Neural cell (in vitro differentiated cells): ENCODE data around the gene ABHD17A. TPM values are rescaled to one million over a fixed set of nuclear protein-coding genes. Genes with fewer than 3 reads are reported as not detected.

Experiments used
- H2AFZ ChIP-seq: fragments of 200-600, 300-800 bp; sonication (generic), shearing (Covaris generic); 2 replicates; pipeline ENCODE4 v1.6.0; 2014; ENCODE audit warnings: low read depth, mild to moderate bottlenecking, antibody characterized with exemption, low read length, moderate library complexity
- H3F3A ChIP-seq: fragments of 200-600 bp; shearing (Covaris generic); 2 replicates; pipeline ENCODE4 v1.6.1; 2016; ENCODE audit warnings: mild to moderate bottlenecking, moderate library complexity, mixed read lengths, antibody characterized with exemption, low read length; ENCODE audit not compliant: insufficient read depth, poor library complexity, severe bottlenecking
- H3K27ac ChIP-seq: fragments of 200-600, 300-800 bp; sonication (generic), shearing (Covaris generic); 2 replicates; pipeline ENCODE4 v1.5.1; 2014; ENCODE audit warnings: mild to moderate bottlenecking, low read length, moderate library complexity
- H3K27me3 ChIP-seq: fragments of 300-800, 200-600 bp; sonication (generic), shearing (Covaris generic); 2 replicates; pipeline ENCODE4 v1.6.0; 2014; ENCODE audit warnings: mild to moderate bottlenecking, low read depth, low read length, moderate library complexity; ENCODE audit not compliant: insufficient read depth
- H3K36me3 ChIP-seq: fragments of 300-800, 200-600 bp; sonication (generic), shearing (Covaris generic); 2 replicates; pipeline ENCODE4 v1.5.1; 2014; ENCODE audit warnings: mild to moderate bottlenecking, antibody characterized with exemption, low read length, moderate library complexity; ENCODE audit not compliant: insufficient read depth
- H3K4me2 ChIP-seq: fragments of 300-800, 200-600 bp; sonication (generic), shearing (Covaris generic); 2 replicates; pipeline ENCODE4 v1.6.0; 2014; ENCODE audit warnings: mild to moderate bottlenecking, low read length
- H3K4me3 ChIP-seq: fragments of 300-800, 200-600 bp; sonication (generic), shearing (Covaris generic); 2 replicates; pipeline ENCODE4 v1.5.1; 2014; ENCODE audit warnings: mild to moderate bottlenecking, low read length, moderate library complexity
- H3K79me2 ChIP-seq: fragments of 200-600 bp; shearing (Covaris generic); replicated peaks from 2 replicates; pipeline ENCODE4 v1.6.0; 2014; ENCODE audit warnings: mild to moderate bottlenecking, low read length, moderate library complexity; ENCODE audit not compliant: insufficient read depth
- H3K9ac ChIP-seq: fragments of 300-800, 200-600 bp; sonication (generic), shearing (Covaris generic); 2 replicates; pipeline ENCODE4 v1.6.1; 2016; ENCODE audit warnings: mild to moderate bottlenecking, low read length, mixed read lengths
- H3K9me2 ChIP-seq: fragments of 200-600 bp; shearing (Covaris generic); 2 replicates; pipeline ENCODE4 v1.6.1; 2016; ENCODE audit warnings: mild to moderate bottlenecking, low read length, mixed read lengths; ENCODE audit not compliant: insufficient read depth
- H3K9me3 ChIP-seq: fragments of 200-600, 300-800 bp; sonication (generic), shearing (Covaris generic); 2 replicates; pipeline ENCODE4 v1.6.1; 2016; ENCODE audit warnings: mild to moderate bottlenecking, mixed run types, low read length, moderate library complexity, mixed read lengths
- H4K20me1 ChIP-seq: fragments of 200-600 bp; shearing (Covaris generic); 2 replicates; pipeline ENCODE4 v1.6.1; 2016; ENCODE audit warnings: mild to moderate bottlenecking, mixed run types; ENCODE audit not compliant: insufficient read depth
- CTCF ChIP-seq: fragments of 450-650 bp; IDR thresholded peaks from 2 replicates; pipeline ENCODE4 v1.5.1; 2014; ENCODE audit warnings: antibody characterized with exemption, mild to moderate bottlenecking, moderate library complexity; ENCODE audit not compliant: poor library complexity, severe bottlenecking
- EP300 ChIP-seq: fragments of 450-650 bp; conservative IDR thresholded peaks from 2 replicates; pipeline ENCODE4 v1.6.1; 2014; ENCODE audit warnings: antibody characterized with exemption, mild to moderate bottlenecking, moderate library complexity; ENCODE audit not compliant: poor library complexity, severe bottlenecking
- EZH2 ChIP-seq: fragments of 200-600, 300-800 bp; shearing (Covaris generic), sonication (generic); IDR thresholded peaks from 2 replicates; pipeline ENCODE4 v1.6.1; 2014; ENCODE audit warnings: antibody characterized with exemption, low read length, borderline replicate concordance, mild to moderate bottlenecking; ENCODE audit not compliant: insufficient read depth, poor library complexity, severe bottlenecking
- MXI1 ChIP-seq: fragments of 450-650 bp; conservative IDR thresholded peaks from 2 replicates; pipeline ENCODE4 v1.6.1; 2014; ENCODE audit warnings: antibody characterized with exemption, mild to moderate bottlenecking; ENCODE audit not compliant: poor library complexity, severe bottlenecking
- POLR2AphosphoS5 ChIP-seq: IDR thresholded peaks from 2 replicates; pipeline ENCODE4 v1.6.1; 2012
- RAD21 ChIP-seq: fragments of 450-650 bp; conservative IDR thresholded peaks from 2 replicates; pipeline ENCODE4 v1.6.1; 2014; ENCODE audit warnings: antibody characterized with exemption, mild to moderate bottlenecking, moderate library complexity
- REST ChIP-seq: IDR thresholded peaks from 2 replicates; pipeline ENCODE4 v1.6.1; 2012; ENCODE audit warnings: borderline replicate concordance
- SMC3 ChIP-seq: fragments of 450-650 bp; conservative IDR thresholded peaks from 2 replicates; pipeline ENCODE4 v1.6.1; 2014; ENCODE audit warnings: antibody characterized with exemption, mild to moderate bottlenecking, moderate library complexity; ENCODE audit not compliant: poor library complexity
- TAF1 ChIP-seq: IDR thresholded peaks from 2 replicates; pipeline ENCODE4 v1.6.1; 2012; ENCODE audit warnings: low read depth
- polyA plus RNA-seq: library from polyadenylated mRNA; depleted of rRNA; stranded (reverse); fragments of >200 nt; gene quantifications from 2 replicates; pipeline ENCODE4 v1.2.3, GENCODE V29; 2014

The ABHD17A gene
- polyA plus RNA-seq, 1 donor from 2014 or later: 116 TPM

- Histone ChIP-seq H3K79me2 (no peaks in the 10 kb centered on the region), H2AFZ (no peak overlapping the region), H3K9me3 (no peaks in the 10 kb centered on the region), H3K4me2 (no peak overlapping the region), H3K9me2 (no peaks in the 10 kb centered on the region), H3K36me3 (no peaks in the 10 kb centered on the region), H3K27me3 (no peaks in the 10 kb centered on the region), H3K27ac (no peak overlapping the region), H3F3A (no peaks in the 10 kb centered on the region), H3K4me3 (no peak overlapping the region), H4K20me1 (no peaks in the 10 kb centered on the region), H3K9ac (no peak overlapping the region)
- TF ChIP-seq MXI1 (no peak), SMC3 (no peak), EZH2 (no peak), POLR2AphosphoS5 (no peak), CTCF (no peak), REST (no peak), RAD21 (no peak), TAF1 (no peak), EP300 (no peak)
These were observed 30.7 kb downstream of the ABHD17A start for GRCh38 chr19:1854542-1855039.

- Histone ChIP-seq H3K27me3 (no peaks in the 10 kb centered on the region), H3F3A (no peaks in the 10 kb centered on the region), H3K27ac (no peak overlapping the region), H3K9me2 (no peaks in the 10 kb centered on the region), H3K4me3 (no peak overlapping the region), H4K20me1 (no peaks in the 10 kb centered on the region), H3K9ac (no peak overlapping the region), H3K4me2 (no peak overlapping the region), H3K79me2 (no peaks in the 10 kb centered on the region), H3K9me3 (no peaks in the 10 kb centered on the region), H2AFZ (no peak overlapping the region), H3K36me3 (no peaks in the 10 kb centered on the region)
- TF ChIP-seq RAD21 (no peak), TAF1 (no peak), EZH2 (no peak), SMC3 (no peak), REST (no peak), CTCF (no peak), MXI1 (no peak), POLR2AphosphoS5 (no peak), EP300 (no peak)
These were observed 31.2 kb downstream of the ABHD17A start for GRCh38 chr19:1854039-1854541.
